GM21360 (cell line): ENCODE results near the gene GFRA1.

ENCODE experiments used
- ATAC-seq: cut with Tn5 transposase; IDR thresholded peaks from one replicate; pipeline ENCODE4 v1.9.1; 2021; ENCODE audit warnings: mild to moderate bottlenecking, moderate library complexity; ENCODE audit not compliant: unreplicated experiment

GFRA1 gene

GRCh38 chr10:116271593-116272439 lies 1.2 kb downstream of the GFRA1 start:
- no peak for ATAC-seq

- no peak for ATAC-seq
These were observed 2.0 kb downstream of the GFRA1 start for GRCh38 chr10:116270771-116271592.

- ATAC-seq: no peak
These were observed 2.8 kb downstream of the GFRA1 start for GRCh38 chr10:116270126-116270770.

- ATAC-seq: no peak
These were observed 3.4 kb downstream of the GFRA1 start for GRCh38 chr10:116269619-116270018.

GRCh38 chr10:116268976-116269375 lies 4.0 kb downstream of the GFRA1 start:
- ATAC-seq: no peak

GRCh38 chr10:116265686-116266085 lies 7.3 kb downstream of the GFRA1 start:
- ATAC-seq: no peak

GRCh38 chr10:116263870-116264655 lies 8.9 kb downstream of the GFRA1 start:
- no peak for ATAC-seq

GRCh38 chr10:116262678-116263077 lies 10.3 kb downstream of the GFRA1 start:
- ATAC-seq: no peak

GRCh38 chr10:116260599-116260998 lies 12.4 kb downstream of the GFRA1 start:
- ATAC-seq: no peak

GRCh38 chr10:116259638-116260037 lies 13.4 kb downstream of the GFRA1 start:
- ATAC-seq: no peak

GRCh38 chr10:116257785-116258184 lies 15.2 kb downstream of the GFRA1 start:
- ATAC-seq: no peak

GRCh38 chr10:116256752-116257259 lies 16.2 kb downstream of the GFRA1 start:
- no peak for ATAC-seq

GRCh38 chr10:116255886-116256751 lies 16.9 kb downstream of the GFRA1 start:
- no peak for ATAC-seq

- no peak for ATAC-seq
These were observed 18.4 kb downstream of the GFRA1 start for GRCh38 chr10:116254422-116255155.

- no peak for ATAC-seq
These were observed 19.3 kb downstream of the GFRA1 start for GRCh38 chr10:116253716-116254115.

GRCh38 chr10:116251602-116252395 lies 21.2 kb downstream of the GFRA1 start:
- no peak for ATAC-seq

- no peak for ATAC-seq
These were observed 25.3 kb downstream of the GFRA1 start for GRCh38 chr10:116247691-116248090.

GRCh38 chr10:116246263-116246662 lies 26.7 kb downstream of the GFRA1 start:
- no peak for ATAC-seq
